Right atrium auricular region (tissue), 2 donors: ENCODE results near the gene BID. TPM values are rescaled to one million over a fixed set of nuclear protein-coding genes. Genes with fewer than 3 reads are reported as not detected.

ENCODE experiments used
- DNase-seq: peaks from one replicate; pipeline ENCODE4 v3.0.0-alpha.2; 2019; ENCODE audit warnings: low spot score
- H3K27ac ChIP-seq, 2 donors: fragments of 200-600 bp; sonication (generic); 1 replicate in 1 of 2; 2 replicates in 1 of 2; pipeline ENCODE4 v1.5.1; 2016 to 2019
- H3K27me3 ChIP-seq, 2 donors: fragments of 200-600 bp; sonication (generic); one replicate each; pipeline versions ENCODE4 v1.5.1 to v1.6.0; 2017 to 2019
- H3K36me3 ChIP-seq: fragments of 200-600 bp; sonication (generic); one replicate; pipeline ENCODE4 v1.5.1; 2016
- H3K4me1 ChIP-seq, 2 donors: fragments of 200-600 bp; sonication (generic); one replicate each; pipeline versions ENCODE4 v1.5.1 to v1.6.0; 2017 to 2019
- H3K4me3 ChIP-seq, 2 donors: fragments of 200-600 bp; sonication (generic); 1 replicate in 1 of 2; 2 replicates in 1 of 2; pipeline ENCODE4 v1.5.1; 2017 to 2019; ENCODE audit warnings: mild to moderate bottlenecking in 1 of 2, moderate library complexity in 1 of 2
- H3K9me3 ChIP-seq, 2 donors: fragments of 200-600 bp; sonication (generic); one replicate each; pipeline ENCODE4 v1.5.1; 2019
- total RNA-seq, 2 donors: library from RNA; depleted of rRNA; stranded (reverse); fragments of >200 nt; gene quantifications; one replicate each; pipeline ENCODE4 v1.1.0, GENCODE V29; 2016
- TF ChIP-seq, protein P1 (sequence below), 2 donors: fragments of 200-600 bp; sonication (generic); IDR thresholded peaks; one replicate each; pipeline ENCODE4 v1.5.1; 2019; ENCODE audit warnings: antibody characterized with exemption in 2 of 2

BID gene
- total RNA-seq, 2 donors from 2014 or later = 10.5 to 14.1 TPM

DNA sequence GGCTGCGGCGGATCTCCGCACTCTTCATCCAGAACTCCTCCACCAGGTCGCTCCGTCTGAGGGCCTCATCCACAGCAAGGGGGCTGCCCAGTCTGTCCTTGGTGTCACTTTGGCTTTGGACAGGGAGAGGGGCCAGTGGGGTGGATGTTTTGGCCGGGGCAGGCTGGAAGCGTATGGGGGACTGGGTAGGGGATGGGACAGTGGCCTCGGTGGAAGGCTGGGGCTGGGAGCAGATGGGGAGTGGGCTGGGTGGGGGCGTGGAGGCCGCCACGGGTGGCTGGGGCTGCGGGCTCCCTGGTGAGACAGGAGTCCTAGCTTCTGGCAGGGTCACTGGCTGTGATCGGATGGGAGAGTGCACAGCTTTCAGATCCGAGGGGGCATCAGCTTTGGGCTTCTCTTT, 44.4 kb upstream of the BID start:
- Histone ChIP-seq H3K27ac (no peak overlapping the region), H3K4me1 (no peaks in the 10 kb centered on the region), H3K27me3 (no peaks in the 10 kb centered on the region), H3K4me3 (no peak overlapping the region), H3K36me3 (peaks cover 66% of the 10 kb centered on the region), H3K9me3 (no peaks in the 10 kb centered on the region)
- TF ChIP-seq, protein P1, sequence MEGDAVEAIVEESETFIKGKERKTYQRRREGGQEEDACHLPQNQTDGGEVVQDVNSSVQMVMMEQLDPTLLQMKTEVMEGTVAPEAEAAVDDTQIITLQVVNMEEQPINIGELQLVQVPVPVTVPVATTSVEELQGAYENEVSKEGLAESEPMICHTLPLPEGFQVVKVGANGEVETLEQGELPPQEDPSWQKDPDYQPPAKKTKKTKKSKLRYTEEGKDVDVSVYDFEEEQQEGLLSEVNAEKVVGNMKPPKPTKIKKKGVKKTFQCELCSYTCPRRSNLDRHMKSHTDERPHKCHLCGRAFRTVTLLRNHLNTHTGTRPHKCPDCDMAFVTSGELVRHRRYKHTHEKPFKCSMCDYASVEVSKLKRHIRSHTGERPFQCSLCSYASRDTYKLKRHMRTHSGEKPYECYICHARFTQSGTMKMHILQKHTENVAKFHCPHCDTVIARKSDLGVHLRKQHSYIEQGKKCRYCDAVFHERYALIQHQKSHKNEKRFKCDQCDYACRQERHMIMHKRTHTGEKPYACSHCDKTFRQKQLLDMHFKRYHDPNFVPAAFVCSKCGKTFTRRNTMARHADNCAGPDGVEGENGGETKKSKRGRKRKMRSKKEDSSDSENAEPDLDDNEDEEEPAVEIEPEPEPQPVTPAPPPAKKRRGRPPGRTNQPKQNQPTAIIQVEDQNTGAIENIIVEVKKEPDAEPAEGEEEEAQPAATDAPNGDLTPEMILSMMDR (IDR thresholded peaks at IDR 0.05) = no peak
- no peak for DNase-seq

DNA sequence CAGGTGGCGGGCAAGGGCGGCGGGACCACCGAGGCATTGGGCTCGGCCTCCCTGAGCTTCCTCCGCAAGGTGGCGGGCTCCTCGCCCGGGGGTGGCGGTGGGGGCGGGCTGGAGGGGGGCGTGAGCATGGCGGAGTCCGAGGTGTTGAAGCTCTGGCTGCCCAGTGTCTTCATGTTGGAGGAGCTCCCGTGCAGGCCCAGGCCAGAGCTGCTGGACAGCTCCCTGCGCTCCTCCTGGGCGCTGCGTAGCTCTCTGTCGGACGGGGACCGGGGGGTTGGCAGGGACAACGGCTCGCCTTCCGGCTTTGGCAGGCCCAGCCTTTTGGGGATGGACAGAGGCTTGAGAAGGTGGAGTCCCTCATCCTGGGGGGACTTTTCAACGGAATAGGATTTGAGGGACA, 43.9 kb upstream of the BID start:
- H3K36me3 ChIP-seq = peaks cover 66% of the 10 kb centered on the region
- no peaks in the 10 kb centered on the region for H3K9me3 ChIP-seq
- no peak overlapping the region for H3K27ac ChIP-seq
- TF ChIP-seq, protein P1 (IDR thresholded peaks at IDR 0.05) = no peak
- DNase-seq = no peak
- no peak overlapping the region for H3K4me3 ChIP-seq
- no peaks in the 10 kb centered on the region for H3K27me3 ChIP-seq
- H3K4me1 ChIP-seq = no peaks in the 10 kb centered on the region

DNA sequence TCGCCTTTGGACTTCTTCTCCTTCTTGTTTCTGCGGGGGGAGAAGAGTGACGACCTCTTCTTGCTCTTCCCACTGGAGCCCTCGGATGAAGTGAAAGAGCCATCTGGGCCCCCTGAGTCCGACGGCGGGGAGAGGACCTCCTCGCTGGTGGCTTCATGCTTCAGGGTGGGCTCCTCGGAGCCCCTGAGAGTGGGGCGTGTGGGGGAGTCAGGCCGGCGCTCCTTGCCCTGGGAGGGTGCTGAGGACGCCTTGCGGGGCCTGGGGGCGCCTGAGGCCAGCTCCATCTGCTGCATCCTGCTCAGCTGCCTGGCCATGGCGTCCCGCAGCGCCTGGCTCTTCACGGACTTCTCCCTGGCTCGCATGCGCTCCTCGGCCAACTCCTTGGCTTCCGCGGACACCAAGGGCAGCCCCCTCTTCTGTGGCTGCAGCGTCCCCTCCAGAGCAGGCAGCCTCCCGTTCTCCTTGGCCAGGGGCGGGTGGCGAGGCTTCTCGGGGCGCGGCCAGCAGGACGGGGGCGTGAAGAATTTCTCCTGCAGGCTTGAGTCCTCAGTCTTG, 43.3 kb upstream of the BID start:
- no peaks in the 10 kb centered on the region for H3K9me3 ChIP-seq
- no peaks in the 10 kb centered on the region for H3K27me3 ChIP-seq
- peaks cover 61% of the 10 kb centered on the region for H3K36me3 ChIP-seq
- DNase-seq = no peak
- no peak overlapping the region for H3K4me3 ChIP-seq
- H3K4me1 ChIP-seq = no peaks in the 10 kb centered on the region
- TF ChIP-seq, protein P1 (IDR thresholded peaks at IDR 0.05) = no peak
- no peak overlapping the region for H3K27ac ChIP-seq

DNA sequence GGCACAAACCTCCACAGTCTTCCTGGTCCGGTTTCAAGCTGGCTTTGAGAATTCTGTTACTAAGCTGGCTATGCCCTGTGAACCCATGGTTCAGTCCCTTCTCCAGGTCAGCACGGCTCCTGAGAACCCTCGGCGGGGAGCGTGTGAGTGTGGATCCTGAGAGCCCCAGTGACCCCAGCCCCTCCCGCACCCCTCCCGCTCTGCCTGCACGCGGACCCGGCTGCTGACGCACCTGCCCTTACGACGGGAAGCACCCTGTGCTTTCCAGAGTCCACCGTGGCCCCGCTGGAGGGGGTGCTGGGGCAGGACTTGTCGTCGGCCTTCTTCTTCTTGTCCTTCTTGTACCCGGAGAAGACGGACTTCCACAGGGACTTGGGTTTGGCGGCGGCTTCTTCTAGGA, 42.8 kb upstream of the BID start:
- H3K27me3 ChIP-seq = no peaks in the 10 kb centered on the region
- H3K4me1 ChIP-seq = no peaks in the 10 kb centered on the region
- DNase-seq = no peak
- no peak overlapping the region for H3K4me3 ChIP-seq
- peaks cover 57% of the 10 kb centered on the region for H3K36me3 ChIP-seq
- no peak overlapping the region for H3K27ac ChIP-seq
- TF ChIP-seq, protein P1 (IDR thresholded peaks at IDR 0.05) = no peak
- no peaks in the 10 kb centered on the region for H3K9me3 ChIP-seq

DNA sequence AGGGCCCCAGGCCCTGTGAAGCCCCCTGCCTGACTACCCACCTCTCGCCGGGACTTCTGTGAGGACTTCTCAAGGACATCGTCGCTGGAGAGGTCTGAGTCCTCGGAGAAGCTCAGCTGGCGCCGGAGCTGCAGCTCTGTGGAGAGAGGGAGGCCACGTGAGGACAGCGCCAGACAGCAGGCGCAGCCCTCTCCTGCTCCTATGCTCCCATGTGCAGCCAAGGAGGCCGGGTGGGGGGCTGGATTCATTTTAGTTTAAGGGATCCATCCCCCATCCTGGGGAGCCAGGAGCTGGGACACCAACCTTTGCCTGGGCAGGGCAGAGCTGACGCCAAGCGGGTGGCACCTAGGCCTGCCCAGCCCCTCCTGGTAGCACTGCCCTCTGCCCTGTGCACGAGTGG, 42.4 kb upstream of the BID start:
- H3K36me3 ChIP-seq = peaks cover 55% of the 10 kb centered on the region
- H3K4me1 ChIP-seq = no peaks in the 10 kb centered on the region
- H3K27me3 ChIP-seq = no peaks in the 10 kb centered on the region
- no peaks in the 10 kb centered on the region for H3K9me3 ChIP-seq
- DNase-seq = no peak
- H3K27ac ChIP-seq = no peak overlapping the region
- TF ChIP-seq, protein P1 (IDR thresholded peaks at IDR 0.05) = no peak
- H3K4me3 ChIP-seq = no peak overlapping the region

DNA sequence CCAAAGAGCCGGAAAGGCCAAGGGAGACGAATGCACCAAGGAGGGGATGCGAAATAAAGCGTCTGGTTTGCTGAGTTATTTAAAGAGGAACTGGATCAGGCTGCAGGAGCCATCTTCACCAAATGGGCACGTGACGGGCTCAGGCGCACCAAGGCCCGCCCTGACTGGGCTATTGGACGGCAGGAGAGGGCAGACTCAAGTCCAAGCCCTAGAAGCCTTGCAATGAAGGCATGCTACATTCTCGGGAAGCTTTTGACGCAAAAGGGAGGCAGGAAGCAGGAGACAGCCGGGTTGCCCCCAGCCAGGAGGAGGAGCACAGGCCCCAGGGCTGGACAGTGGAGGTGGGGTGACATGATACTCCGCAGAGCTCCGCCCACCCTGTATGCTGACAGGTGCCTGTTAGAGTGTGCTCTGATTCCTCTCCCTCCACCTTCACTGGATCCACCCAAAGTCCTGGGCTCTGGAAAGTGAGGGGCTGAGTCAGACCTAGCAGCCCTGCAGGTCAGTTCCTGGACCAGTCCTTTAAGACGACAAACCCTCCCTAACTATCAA, 41.5 kb upstream of the BID start:
- TF ChIP-seq, protein P1 (IDR thresholded peaks at IDR 0.05) = no peak
- DNase-seq = no peak
- H3K36me3 ChIP-seq = peaks cover 49% of the 10 kb centered on the region

More for the DNA sequence above, 41.5 kb upstream of the BID start:
- Histone ChIP-seq H3K9me3 (no peaks in the 10 kb centered on the region), H3K4me1 (peaks cover 0 to 1% of the 10 kb centered on the region in 2 donors), H3K27ac (no peak overlapping the region), H3K27me3 (no peaks in the 10 kb centered on the region), H3K4me3 (no peak overlapping the region)
